Astrocyte of the cerebellum (primary cell): ENCODE measurements around the gene NTRK1.
A peak's percentile ranks its signal among the peaks of the same experiment; 100 is the strongest.

Source experiments
- DNase-seq: peaks from one replicate; pipeline ENCODE4 v3.0.0-alpha.2; 2011; ENCODE audit warnings: low read depth
- H3K4me3 ChIP-seq: 2 replicates; pipeline ENCODE4 v1.5.1; 2011; ENCODE audit warnings: mild to moderate bottlenecking, low read depth, low read length, moderate library complexity
- in situ Hi-C: cut with HindIII; loops from 2 replicates; pipeline ENCODE4 v1.10.0; 2017; ENCODE audit warnings: low sequenced_read_pairs
- TF ChIP-seq, protein P1 (sequence below): IDR thresholded peaks from 2 replicates; pipeline ENCODE4 v1.5.1; 2012; ENCODE audit warnings: low read length, low read depth, moderate library complexity, mild to moderate bottlenecking; ENCODE audit errors: missing control alignments

NTRK1 gene

GRCh38 chr1:156860113-156860627 is 495 bp upstream of the NTRK1 start:
- no peak for DNase-seq
- in situ Hi-C loops: no loop called here
- TF ChIP-seq, protein P1, sequence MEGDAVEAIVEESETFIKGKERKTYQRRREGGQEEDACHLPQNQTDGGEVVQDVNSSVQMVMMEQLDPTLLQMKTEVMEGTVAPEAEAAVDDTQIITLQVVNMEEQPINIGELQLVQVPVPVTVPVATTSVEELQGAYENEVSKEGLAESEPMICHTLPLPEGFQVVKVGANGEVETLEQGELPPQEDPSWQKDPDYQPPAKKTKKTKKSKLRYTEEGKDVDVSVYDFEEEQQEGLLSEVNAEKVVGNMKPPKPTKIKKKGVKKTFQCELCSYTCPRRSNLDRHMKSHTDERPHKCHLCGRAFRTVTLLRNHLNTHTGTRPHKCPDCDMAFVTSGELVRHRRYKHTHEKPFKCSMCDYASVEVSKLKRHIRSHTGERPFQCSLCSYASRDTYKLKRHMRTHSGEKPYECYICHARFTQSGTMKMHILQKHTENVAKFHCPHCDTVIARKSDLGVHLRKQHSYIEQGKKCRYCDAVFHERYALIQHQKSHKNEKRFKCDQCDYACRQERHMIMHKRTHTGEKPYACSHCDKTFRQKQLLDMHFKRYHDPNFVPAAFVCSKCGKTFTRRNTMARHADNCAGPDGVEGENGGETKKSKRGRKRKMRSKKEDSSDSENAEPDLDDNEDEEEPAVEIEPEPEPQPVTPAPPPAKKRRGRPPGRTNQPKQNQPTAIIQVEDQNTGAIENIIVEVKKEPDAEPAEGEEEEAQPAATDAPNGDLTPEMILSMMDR: peak; percentile 84
- H3K4me3 ChIP-seq: peak overlapping the region; percentile 33

- H3K4me3 ChIP-seq: no peak overlapping the region
- no peak for DNase-seq
- TF ChIP-seq, protein P1: no peak
- in situ Hi-C loops: no loop called here
Observed at GRCh38 chr1:156862584-156862983, 1.9 kb downstream of the NTRK1 start.

DNA sequence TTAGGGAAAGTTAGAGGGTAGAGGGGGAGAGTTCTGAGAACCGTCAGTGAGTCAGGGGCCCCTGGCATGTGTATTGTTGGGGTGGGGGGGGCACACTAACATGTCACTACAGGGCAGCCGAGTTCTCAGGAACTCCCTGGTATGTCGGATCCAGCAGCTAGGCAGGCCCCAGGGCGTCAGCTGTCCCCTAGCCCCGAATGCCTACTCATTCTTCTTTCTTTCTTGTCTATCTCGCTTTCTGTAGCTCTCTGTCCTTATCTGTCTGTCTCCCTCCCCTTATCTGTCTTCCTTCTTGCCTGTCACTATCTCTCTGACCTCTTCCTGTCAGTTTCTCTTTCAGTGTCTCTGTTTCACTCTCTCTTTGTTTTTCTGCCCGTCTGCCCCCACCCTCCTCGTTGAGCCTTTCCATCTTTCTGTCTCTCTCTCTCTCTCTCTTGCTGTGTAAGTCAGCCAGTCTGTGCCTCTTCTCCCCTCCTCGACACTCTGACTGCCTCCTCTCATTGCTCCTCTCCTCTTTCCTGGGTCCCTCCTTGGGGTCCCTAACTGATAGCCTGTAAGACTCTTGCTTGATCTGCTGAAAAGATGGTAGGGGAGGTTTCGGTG is 2.4 kb downstream of the NTRK1 start:
- DNase-seq: no peak
- no peak overlapping the region for H3K4me3 ChIP-seq
- in situ Hi-C loops: no loop called here
- TF ChIP-seq, protein P1: no peak

GRCh38 chr1:156863631-156864030 is 3.0 kb downstream of the NTRK1 start:
- no peak for DNase-seq
- TF ChIP-seq, protein P1: no peak
- H3K4me3 ChIP-seq: no peak overlapping the region
- in situ Hi-C loops: no loop called here

DNA sequence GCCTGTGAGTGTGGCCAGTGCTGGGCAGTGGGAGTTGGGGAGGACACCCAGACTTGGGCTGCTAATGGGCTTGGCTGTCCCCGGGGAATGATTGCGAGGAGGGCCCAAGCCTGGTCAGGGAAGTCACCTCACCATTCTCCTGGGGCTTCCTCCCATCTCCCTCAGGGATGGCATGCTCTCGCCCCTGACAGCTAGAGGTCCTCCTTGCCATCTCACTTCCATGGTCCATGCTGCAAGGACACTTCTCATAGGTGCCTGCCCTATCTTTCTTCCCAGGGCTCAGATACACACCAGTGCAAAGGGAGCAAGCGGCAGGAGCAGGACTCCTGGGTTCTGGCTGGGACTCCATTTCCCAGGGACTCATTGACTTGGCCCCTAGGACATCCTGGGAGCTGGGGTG is 4.1 kb downstream of the NTRK1 start:
- in situ Hi-C loops: no loop called here
- H3K4me3 ChIP-seq: no peak overlapping the region
- no peak for DNase-seq
- TF ChIP-seq, protein P1: no peak

DNA sequence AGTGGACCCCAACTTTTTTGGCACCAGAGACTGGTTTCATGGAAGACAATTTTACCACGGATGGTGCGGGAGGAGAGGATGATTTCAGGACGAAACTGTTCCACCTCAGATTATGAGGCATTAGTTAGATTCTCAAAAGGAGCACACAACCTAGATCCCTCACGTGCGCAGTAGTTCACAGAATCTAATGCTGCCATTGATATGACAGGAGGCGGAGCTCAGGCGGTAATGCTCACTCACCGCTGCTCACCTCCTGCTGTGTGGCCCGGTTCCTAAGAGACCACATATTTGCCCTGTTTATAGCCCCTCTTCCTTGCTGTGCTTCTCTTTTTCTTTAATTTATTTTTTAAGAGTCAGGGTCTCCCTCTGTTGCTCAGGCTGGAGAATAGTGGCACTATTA is 4.6 kb downstream of the NTRK1 start:
- H3K4me3 ChIP-seq: no peak overlapping the region
- no peak for DNase-seq
- TF ChIP-seq, protein P1: no peak
- in situ Hi-C loops: no loop called here
